HepG2 (cell line): ENCODE measurements around the gene FAM222B. TPM values are rescaled to one million over a fixed set of nuclear protein-coding genes. Genes with fewer than 3 reads are reported as not detected.

Experiments used
- DMAP1 ChIP-seq: IDR thresholded peaks from 2 replicates; pipeline ENCODE4 v1.6.1; 2016
- DPF2 ChIP-seq: sonication (generic); formaldehyde crosslinking; IDR thresholded peaks from 2 replicates; pipeline ENCODE4 v1.4.0; 2020; ENCODE audit warnings: mild to moderate bottlenecking, low read depth, missing genetic modification reagents, borderline replicate concordance
- ELF4 ChIP-seq: sonication (generic); formaldehyde crosslinking; IDR thresholded peaks from 2 replicates; pipeline ENCODE4 v1.5.0; 2020; ENCODE audit warnings: missing genetic modification reagents, mild to moderate bottlenecking, moderate library complexity, borderline replicate concordance
- HNF4A ChIP-seq: sonication (generic); formaldehyde crosslinking; IDR thresholded peaks from 2 replicates; pipeline ENCODE4 v1.4.0; 2020; ENCODE audit warnings: missing genetic modification reagents
- IRF9 ChIP-seq: sonication (generic); formaldehyde crosslinking; IDR thresholded peaks from 2 replicates; pipeline ENCODE4 v1.8.0; 2022; ENCODE audit warnings: missing genetic modification reagents, mild to moderate bottlenecking, borderline replicate concordance
- JUNB ChIP-seq: sonication (generic); formaldehyde crosslinking; IDR thresholded peaks from 2 replicates; pipeline ENCODE4 v1.8.0; 2022; ENCODE audit warnings: missing genetic modification reagents, mild to moderate bottlenecking, borderline replicate concordance
- PCBP1 ChIP-seq: fragments of 200-400 bp; formaldehyde crosslinking; IDR thresholded peaks from 2 replicates; pipeline ENCODE4 v1.6.1; 2017; ENCODE audit warnings: mild to moderate bottlenecking, low read depth, low read length, borderline replicate concordance
- POGZ ChIP-seq: sonication (generic); formaldehyde crosslinking; IDR thresholded peaks from 2 replicates; pipeline ENCODE4 v1.4.0; 2020; ENCODE audit warnings: mild to moderate bottlenecking, missing genetic modification reagents
- TCF12 ChIP-seq, 2 experiments: fragments of 450-650 bp in 1 of 2; sonication (generic) in 1 of 2; formaldehyde crosslinking in 1 of 2; IDR thresholded peaks; 2 replicates each; pipeline versions ENCODE4 v1.6.1 to v1.8.0; 2017 to 2022; ENCODE audit warnings: antibody characterized with exemption in 1 of 2, mild to moderate bottlenecking in 1 of 2, missing genetic modification reagents in 1 of 2, moderate library complexity in 1 of 2
- TFDP1 ChIP-seq: IDR thresholded peaks from 2 replicates; pipeline ENCODE4 v1.6.1; 2016; ENCODE audit warnings: missing compliant biosample characterization, missing genetic modification reagents, borderline replicate concordance
- ZBTB7A ChIP-seq: sonication (generic); formaldehyde crosslinking; IDR thresholded peaks from 2 replicates; pipeline ENCODE4 v1.8.0; 2022; ENCODE audit warnings: mild to moderate bottlenecking, missing genetic modification reagents
- ZFX ChIP-seq: sonication (generic); formaldehyde crosslinking; IDR thresholded peaks from 2 replicates; pipeline ENCODE4 v1.4.0; 2020; ENCODE audit warnings: mild to moderate bottlenecking, low read depth, missing genetic modification reagents, moderate library complexity
- ZIK1 ChIP-seq: sonication (generic); formaldehyde crosslinking; IDR thresholded peaks from 2 replicates; pipeline ENCODE4 v1.5.0; 2020; ENCODE audit warnings: mild to moderate bottlenecking, low read depth, missing genetic modification reagents, borderline replicate concordance
- ZNF101 ChIP-seq: sonication (generic); formaldehyde crosslinking; IDR thresholded peaks from 2 replicates; pipeline ENCODE4 v1.4.0; 2020; ENCODE audit warnings: mild to moderate bottlenecking, low read depth, missing genetic modification reagents, borderline replicate concordance
- ZNF124 ChIP-seq: sonication (generic); formaldehyde crosslinking; IDR thresholded peaks from 2 replicates; pipeline ENCODE4 v1.4.0; 2020; ENCODE audit warnings: missing genetic modification reagents
- ZNF205 ChIP-seq: IDR thresholded peaks from 2 replicates; pipeline ENCODE4 v1.6.1; 2018; ENCODE audit warnings: missing biosample characterization, missing genetic modification reagents
- ZNF24 ChIP-seq: fragments of 450-650 bp; IDR thresholded peaks from 2 replicates; pipeline ENCODE4 v1.6.1; 2017; ENCODE audit warnings: antibody characterized with exemption, mild to moderate bottlenecking
- ZNF496 ChIP-seq: sonication (generic); formaldehyde crosslinking; IDR thresholded peaks from 2 replicates; pipeline ENCODE4 v1.8.1; 2023; ENCODE audit warnings: mild to moderate bottlenecking, moderate library complexity, missing genetic modification reagents; ENCODE audit not compliant: insufficient replicate concordance
- polyA plus RNA-seq, 8 experiments: library from polyadenylated mRNA; depleted of rRNA in 3 of 8; stranded (reverse) in 7 of 8; unstranded in 1 of 8; fragments of >200 nt; fragmentation: Illumina TruSeq in 4 of 8; extraction: Trizol in 4 of 8; gene quantifications; 2 replicates each; pipeline versions ENCODE4 v1.2.1 to v1.2.3, GENCODE V29; 2011 to 2016; ENCODE audit warnings: low read depth in 4 of 8, missing spikeins in 1 of 8, mixed read lengths in 1 of 8; ENCODE audit not compliant: insufficient read depth in 1 of 8
- total RNA-seq, 5 experiments: library from RNA; depleted of rRNA; stranded (reverse); fragments of >200 nt; fragmentation: Illumina TruSeq; extraction: Trizol; gene quantifications; 2 replicates each; pipeline ENCODE4 v1.2.3, GENCODE V29; 2016; ENCODE audit warnings: low read depth in 1 of 5
- TF ChIP-seq, protein P1 (sequence below): sonication (generic); formaldehyde crosslinking; IDR thresholded peaks from 2 replicates; pipeline ENCODE4 v1.5.1; 2020; ENCODE audit warnings: mild to moderate bottlenecking, missing genetic modification reagents, moderate library complexity
- TF ChIP-seq, protein P2 (sequence below): sonication (generic); formaldehyde crosslinking; IDR thresholded peaks from 2 replicates; pipeline ENCODE4 v1.8.1; 2023; ENCODE audit warnings: mild to moderate bottlenecking, moderate library complexity, missing genetic modification reagents

Gene FAM222B
- total and polyA plus RNA-seq, 2 of the 13 experiments (the other 11 are each of a cell fraction or from before 2014, with no cell fraction given) = 3.5 to 7.3 TPM

DNA sequence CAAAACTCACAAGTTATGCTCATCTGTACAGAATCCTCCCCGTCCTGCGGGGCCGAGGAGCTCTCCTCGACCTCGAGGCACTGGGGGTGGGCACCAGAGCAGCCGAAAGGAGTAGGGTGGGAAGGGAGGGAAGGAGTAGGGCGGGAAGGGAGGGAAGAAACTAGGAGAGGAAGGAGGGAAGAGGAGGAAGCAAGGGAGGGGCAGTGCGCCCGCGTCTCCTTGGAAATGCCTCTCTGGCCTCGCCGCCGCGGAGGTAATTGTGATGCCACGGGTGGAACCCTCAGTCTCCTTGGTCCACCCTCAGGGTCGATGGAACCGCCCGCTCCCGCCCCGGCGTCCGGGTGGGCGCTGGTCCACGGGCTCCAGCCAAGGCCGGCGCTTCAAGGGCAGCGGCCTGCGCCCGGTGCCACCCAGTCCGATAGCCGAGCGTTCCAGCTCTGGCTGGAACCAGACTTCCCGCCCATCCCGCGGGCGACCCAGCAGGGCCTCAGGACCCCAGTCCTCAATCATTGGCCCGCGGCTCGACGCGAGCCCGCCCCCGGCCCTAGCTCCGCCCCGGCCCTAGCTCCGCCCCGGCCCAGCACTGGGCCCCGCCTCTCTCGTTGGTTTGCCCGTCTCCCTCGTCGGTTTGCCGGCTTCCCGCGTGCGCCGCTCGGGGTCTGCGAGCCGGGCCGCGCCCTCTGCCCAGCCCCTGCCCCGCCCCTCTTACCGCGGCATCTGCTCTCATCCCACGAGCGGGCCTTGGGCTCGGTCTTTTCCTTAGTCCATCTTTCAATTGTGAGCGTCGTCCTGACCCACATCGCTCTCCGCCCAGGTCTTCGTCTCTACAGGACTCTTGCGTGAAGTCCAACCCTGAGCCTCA is 131.5 kb downstream of the FAM222B start (continued):
- peak; percentile 66; the same call in 1 of the 2 replicates for TF ChIP-seq IRF9 (CRISPR knock-in tag)
- peak; percentile 50 for TF ChIP-seq DMAP1 (CRISPR knock-in tag)
- TF ChIP-seq ZNF101 (CRISPR knock-in tag) = no peak
- TF ChIP-seq ELF4 = no peak
- TF ChIP-seq POGZ (CRISPR knock-in tag) = no peak
- peak; percentile 86; the same call in 1 of the 2 replicates for TF ChIP-seq TFDP1 (CRISPR knock-in tag)
- TF ChIP-seq, protein P1, sequence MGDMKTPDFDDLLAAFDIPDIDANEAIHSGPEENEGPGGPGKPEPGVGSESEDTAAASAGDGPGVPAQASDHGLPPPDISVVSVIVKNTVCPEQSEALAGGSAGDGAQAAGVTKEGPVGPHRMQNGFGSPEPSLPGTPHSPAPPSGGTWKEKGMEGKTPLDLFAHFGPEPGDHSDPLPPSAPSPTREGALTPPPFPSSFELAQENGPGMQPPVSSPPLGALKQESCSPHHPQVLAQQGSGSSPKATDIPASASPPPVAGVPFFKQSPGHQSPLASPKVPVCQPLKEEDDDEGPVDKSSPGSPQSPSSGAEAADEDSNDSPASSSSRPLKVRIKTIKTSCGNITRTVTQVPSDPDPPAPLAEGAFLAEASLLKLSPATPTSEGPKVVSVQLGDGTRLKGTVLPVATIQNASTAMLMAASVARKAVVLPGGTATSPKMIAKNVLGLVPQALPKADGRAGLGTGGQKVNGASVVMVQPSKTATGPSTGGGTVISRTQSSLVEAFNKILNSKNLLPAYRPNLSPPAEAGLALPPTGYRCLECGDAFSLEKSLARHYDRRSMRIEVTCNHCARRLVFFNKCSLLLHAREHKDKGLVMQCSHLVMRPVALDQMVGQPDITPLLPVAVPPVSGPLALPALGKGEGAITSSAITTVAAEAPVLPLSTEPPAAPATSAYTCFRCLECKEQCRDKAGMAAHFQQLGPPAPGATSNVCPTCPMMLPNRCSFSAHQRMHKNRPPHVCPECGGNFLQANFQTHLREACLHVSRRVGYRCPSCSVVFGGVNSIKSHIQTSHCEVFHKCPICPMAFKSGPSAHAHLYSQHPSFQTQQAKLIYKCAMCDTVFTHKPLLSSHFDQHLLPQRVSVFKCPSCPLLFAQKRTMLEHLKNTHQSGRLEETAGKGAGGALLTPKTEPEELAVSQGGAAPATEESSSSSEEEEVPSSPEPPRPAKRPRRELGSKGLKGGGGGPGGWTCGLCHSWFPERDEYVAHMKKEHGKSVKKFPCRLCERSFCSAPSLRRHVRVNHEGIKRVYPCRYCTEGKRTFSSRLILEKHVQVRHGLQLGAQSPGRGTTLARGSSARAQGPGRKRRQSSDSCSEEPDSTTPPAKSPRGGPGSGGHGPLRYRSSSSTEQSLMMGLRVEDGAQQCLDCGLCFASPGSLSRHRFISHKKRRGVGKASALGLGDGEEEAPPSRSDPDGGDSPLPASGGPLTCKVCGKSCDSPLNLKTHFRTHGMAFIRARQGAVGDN (CRISPR knock-in tag) = peak; percentile 97
- TF ChIP-seq DPF2 (CRISPR knock-in tag) = no peak
- TF ChIP-seq ZFX (CRISPR knock-in tag) = peak; percentile 96
- TF ChIP-seq ZIK1 (CRISPR knock-in tag) = peak; percentile 89; the same call in 1 of the 2 replicates
- peak; percentile 37; the same call in 1 of the 2 replicates for TF ChIP-seq ZNF205 (CRISPR knock-in tag)
- peak; percentile 49; the same call in 1 of the 2 replicates for TF ChIP-seq ZBTB7A (CRISPR knock-in tag)
- no peak for TF ChIP-seq JUNB (CRISPR knock-in tag)
- TF ChIP-seq TCF12 (IDR thresholded peaks at IDR 0.05) = no peak
- TF ChIP-seq TCF12 (CRISPR knock-in tag; IDR thresholded peaks at IDR 0.05) = 0 out of 2 replicates have a peak, but pooled peaks have one; percentile 12
- no peak for TF ChIP-seq ZNF496 (CRISPR knock-in tag)
- peak; percentile 55; the same call in 1 of the 2 replicates for TF ChIP-seq ZNF124 (CRISPR knock-in tag)
- TF ChIP-seq HNF4A (CRISPR knock-in tag) = no peak; the same call in 1 of the 2 replicates
- no peak for TF ChIP-seq ZNF24
- TF ChIP-seq, protein P2, sequence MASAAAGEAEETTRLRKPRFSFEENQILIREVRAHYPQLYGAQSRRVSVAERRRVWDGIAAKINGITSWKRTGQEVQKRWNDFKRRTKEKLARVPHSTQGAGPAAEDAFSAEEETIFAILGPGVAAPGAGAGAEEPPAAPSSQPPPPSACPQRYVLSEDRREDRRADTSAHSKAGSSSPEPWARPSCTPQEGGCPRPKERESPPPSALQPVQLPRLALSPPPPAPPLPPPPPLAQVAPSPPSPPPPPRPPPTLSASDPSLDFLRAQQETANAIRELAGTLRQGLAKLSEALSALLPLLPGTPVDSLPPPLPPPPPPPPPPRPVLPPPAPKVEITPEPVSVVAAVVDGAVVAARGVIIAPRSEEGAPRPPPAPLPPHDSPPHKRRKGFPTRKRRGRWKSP (CRISPR knock-in tag) = 0 out of 2 replicates have a peak, but pooled peaks have one; percentile 12
- 0 out of 2 replicates have a peak, but pooled peaks have one; percentile 81 for TF ChIP-seq PCBP1
